Measurements from ENCODE around the gene SPATA2L. TPM values are rescaled to one million over a fixed set of nuclear protein-coding genes. Genes with fewer than 3 reads are reported as not detected.

SPATA2L gene
- total and polyA plus RNA-seq, 2 of the 13 experiments (the other 11 are each of a cell fraction or from before 2014, with no cell fraction given): 9.1 to 20.7 TPM

- peak; percentile 64; the same call in 1 of the 2 replicates for TF ChIP-seq ZNF747 (CRISPR knock-in tag; IDR thresholded peaks at IDR 0.05; ENCODE audit: borderline replicate concordance)
- no peak for TF ChIP-seq NFE2L2 (IDR thresholded peaks at IDR 0.05; ENCODE audit: low read length)
- TF ChIP-seq MTF1 (CRISPR knock-in tag; IDR thresholded peaks at IDR 0.05): no peak
- no peak for TF ChIP-seq ZNF382 (CRISPR knock-in tag; IDR thresholded peaks at IDR 0.05; ENCODE audit: borderline replicate concordance)
- TF ChIP-seq ZSCAN9 (CRISPR knock-in tag; IDR thresholded peaks at IDR 0.05; ENCODE audit: borderline replicate concordance): peak; percentile 77
- TF ChIP-seq PBX3 (CRISPR knock-in tag; IDR thresholded peaks at IDR 0.05; ENCODE audit: borderline replicate concordance): no peak
- no peak for TF ChIP-seq ZNF282 (IDR thresholded peaks at IDR 0.05; ENCODE audit: partially characterized antibody)
- TF ChIP-seq ZNF562 (CRISPR knock-in tag; IDR thresholded peaks at IDR 0.05; ENCODE audit: borderline replicate concordance): no peak
- no peak for TF ChIP-seq ZNF180 (CRISPR knock-in tag; IDR thresholded peaks at IDR 0.05; ENCODE audit: borderline replicate concordance, low read depth)
- TF ChIP-seq, protein P1, sequence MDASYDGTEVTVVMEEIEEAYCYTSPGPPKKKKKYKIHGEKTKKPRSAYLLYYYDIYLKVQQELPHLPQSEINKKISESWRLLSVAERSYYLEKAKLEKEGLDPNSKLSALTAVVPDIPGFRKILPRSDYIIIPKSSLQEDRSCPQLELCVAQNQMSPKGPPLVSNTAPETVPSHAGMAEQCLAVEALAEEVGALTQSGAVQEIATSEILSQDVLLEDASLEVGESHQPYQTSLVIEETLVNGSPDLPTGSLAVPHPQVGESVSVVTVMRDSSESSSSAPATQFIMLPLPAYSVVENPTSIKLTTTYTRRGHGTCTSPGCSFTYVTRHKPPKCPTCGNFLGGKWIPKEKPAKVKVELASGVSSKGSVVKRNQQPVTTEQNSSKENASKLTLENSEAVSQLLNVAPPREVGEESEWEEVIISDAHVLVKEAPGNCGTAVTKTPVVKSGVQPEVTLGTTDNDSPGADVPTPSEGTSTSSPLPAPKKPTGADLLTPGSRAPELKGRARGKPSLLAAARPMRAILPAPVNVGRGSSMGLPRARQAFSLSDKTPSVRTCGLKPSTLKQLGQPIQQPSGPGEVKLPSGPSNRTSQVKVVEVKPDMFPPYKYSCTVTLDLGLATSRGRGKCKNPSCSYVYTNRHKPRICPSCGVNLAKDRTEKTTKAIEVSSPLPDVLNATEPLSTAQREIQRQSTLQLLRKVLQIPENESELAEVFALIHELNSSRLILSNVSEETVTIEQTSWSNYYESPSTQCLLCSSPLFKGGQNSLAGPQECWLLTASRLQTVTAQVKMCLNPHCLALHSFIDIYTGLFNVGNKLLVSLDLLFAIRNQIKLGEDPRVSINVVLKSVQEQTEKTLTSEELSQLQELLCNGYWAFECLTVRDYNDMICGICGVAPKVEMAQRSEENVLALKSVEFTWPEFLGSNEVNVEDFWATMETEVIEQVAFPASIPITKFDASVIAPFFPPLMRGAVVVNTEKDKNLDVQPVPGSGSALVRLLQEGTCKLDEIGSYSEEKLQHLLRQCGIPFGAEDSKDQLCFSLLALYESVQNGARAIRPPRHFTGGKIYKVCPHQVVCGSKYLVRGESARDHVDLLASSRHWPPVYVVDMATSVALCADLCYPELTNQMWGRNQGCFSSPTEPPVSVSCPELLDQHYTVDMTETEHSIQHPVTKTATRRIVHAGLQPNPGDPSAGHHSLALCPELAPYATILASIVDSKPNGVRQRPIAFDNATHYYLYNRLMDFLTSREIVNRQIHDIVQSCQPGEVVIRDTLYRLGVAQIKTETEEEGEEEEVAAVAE (CRISPR knock-in tag; IDR thresholded peaks at IDR 0.05; ENCODE audit: borderline replicate concordance): no peak; the same call in 1 of the 2 replicates
- peak; percentile 68; the same call in 1 of the 2 replicates for TF ChIP-seq CBFB (CRISPR knock-in tag; IDR thresholded peaks at IDR 0.05)
- TF ChIP-seq ZNF572 (CRISPR knock-in tag; IDR thresholded peaks at IDR 0.05): no peak
- TF ChIP-seq, protein P2, sequence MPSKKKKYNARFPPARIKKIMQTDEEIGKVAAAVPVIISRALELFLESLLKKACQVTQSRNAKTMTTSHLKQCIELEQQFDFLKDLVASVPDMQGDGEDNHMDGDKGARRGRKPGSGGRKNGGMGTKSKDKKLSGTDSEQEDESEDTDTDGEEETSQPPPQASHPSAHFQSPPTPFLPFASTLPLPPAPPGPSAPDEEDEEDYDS (CRISPR knock-in tag; IDR thresholded peaks at IDR 0.05): peak; percentile 77
- no peak for TF ChIP-seq SP1 (IDR thresholded peaks at IDR 0.05)
- peak; percentile 89 for TF ChIP-seq SP1 (CRISPR knock-in tag; IDR thresholded peaks at IDR 0.05)
- no peak for TF ChIP-seq SETDB1 (CRISPR knock-in tag; IDR thresholded peaks at IDR 0.05; ENCODE audit: borderline replicate concordance)
- no peak for TF ChIP-seq AGO2 (optimal IDR thresholded peaks at IDR 0.05; ENCODE audit: low read depth, low read length)
- TF ChIP-seq, protein P3, sequence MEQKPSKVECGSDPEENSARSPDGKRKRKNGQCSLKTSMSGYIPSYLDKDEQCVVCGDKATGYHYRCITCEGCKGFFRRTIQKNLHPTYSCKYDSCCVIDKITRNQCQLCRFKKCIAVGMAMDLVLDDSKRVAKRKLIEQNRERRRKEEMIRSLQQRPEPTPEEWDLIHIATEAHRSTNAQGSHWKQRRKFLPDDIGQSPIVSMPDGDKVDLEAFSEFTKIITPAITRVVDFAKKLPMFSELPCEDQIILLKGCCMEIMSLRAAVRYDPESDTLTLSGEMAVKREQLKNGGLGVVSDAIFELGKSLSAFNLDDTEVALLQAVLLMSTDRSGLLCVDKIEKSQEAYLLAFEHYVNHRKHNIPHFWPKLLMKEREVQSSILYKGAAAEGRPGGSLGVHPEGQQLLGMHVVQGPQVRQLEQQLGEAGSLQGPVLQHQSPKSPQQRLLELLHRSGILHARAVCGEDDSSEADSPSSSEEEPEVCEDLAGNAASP (CRISPR knock-in tag; IDR thresholded peaks at IDR 0.05; ENCODE audit: borderline replicate concordance): peak; percentile 80
- TF ChIP-seq, protein P4, sequence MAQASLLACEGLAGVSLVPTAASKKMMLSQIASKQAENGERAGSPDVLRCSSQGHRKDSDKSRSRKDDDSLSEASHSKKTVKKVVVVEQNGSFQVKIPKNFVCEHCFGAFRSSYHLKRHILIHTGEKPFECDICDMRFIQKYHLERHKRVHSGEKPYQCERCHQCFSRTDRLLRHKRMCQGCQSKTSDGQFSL (CRISPR knock-in tag; IDR thresholded peaks at IDR 0.05): peak; percentile 25; the same call in 1 of the 2 replicates
- TF ChIP-seq ZNF337 (CRISPR knock-in tag; IDR thresholded peaks at IDR 0.05; ENCODE audit: borderline replicate concordance, low read depth): no peak; the same call in 1 of the 2 replicates
- no peak for TF ChIP-seq ZNF629 (CRISPR knock-in tag; conservative IDR thresholded peaks at IDR 0.05)
- TF ChIP-seq STAG1 (CRISPR knock-in tag; IDR thresholded peaks at IDR 0.05): peak; percentile 75
- TF ChIP-seq MAFG (CRISPR knock-in tag; IDR thresholded peaks at IDR 0.05): no peak
- no peak for TF ChIP-seq ZNF773 (CRISPR knock-in tag; IDR thresholded peaks at IDR 0.05; ENCODE audit: borderline replicate concordance)
- peak; percentile 8; the same call in 1 of the 2 replicates for TF ChIP-seq ZKSCAN1 (IDR thresholded peaks at IDR 0.05; ENCODE audit: low read length)
Observed at GRCh38 chr16:89700100-89700648, 1.3 kb downstream of the SPATA2L start (continued).
